Activated naive CD8-positive, alpha-beta T cell treated with anti-CD3 and anti-CD28 coated beads for 36 hours (primary cell): ENCODE results near the gene ABHD2. TPM values are rescaled to one million over a fixed set of nuclear protein-coding genes. Genes with fewer than 3 reads are reported as not detected.
A peak's percentile ranks its signal among the peaks of the same experiment; 100 is the strongest.
"Not testable (repeated sequence)": the region's sequence is repeated elsewhere in the genome, so short reads cannot be mapped to it uniquely, and the experiment has no call there.

Source experiments
- DNase-seq: peaks from one replicate; pipeline ENCODE4 v3.0.0; 2021
- H3K27ac Mint-ChIP-seq: one replicate; pipeline ENCODE4 v1.8.0; 2022; ENCODE audit warnings: mild to moderate bottlenecking, moderate library complexity, mixed read lengths
- H3K27me3 Mint-ChIP-seq: one replicate; pipeline ENCODE4 v1.8.0; 2022; ENCODE audit warnings: mild to moderate bottlenecking, mixed read lengths
- H3K36me3 Mint-ChIP-seq: one replicate; pipeline ENCODE4 v1.8.0; 2021; ENCODE audit warnings: mild to moderate bottlenecking, mixed read lengths
- H3K4me1 Mint-ChIP-seq: one replicate; pipeline ENCODE4 v1.8.0; 2021; ENCODE audit warnings: mixed read lengths
- H3K4me3 Mint-ChIP-seq: one replicate; pipeline ENCODE4 v1.8.0; 2022; ENCODE audit warnings: mild to moderate bottlenecking, moderate library complexity, mixed read lengths
- H3K9me3 Mint-ChIP-seq: one replicate; pipeline ENCODE4 v1.8.0; 2022; ENCODE audit warnings: mixed read lengths
- total RNA-seq, 2 experiments: library from RNA; stranded (reverse); gene quantifications; one replicate each; pipeline ENCODE4 v1.2.3, GENCODE V29; 2021

ABHD2 gene
- total RNA-seq, 2 experiments from 2014 or later: 47.6 to 49.2 TPM

GRCh38 chr15:89117790-89118189, 29.5 kb downstream of the ABHD2 start:
- DNase-seq: no peak
- no peaks in the 10 kb centered on the region for H3K9me3 Mint-ChIP-seq
- H3K27ac Mint-ChIP-seq: no peak overlapping the region
- H3K4me1 Mint-ChIP-seq: peaks cover 5% of the 10 kb centered on the region
- H3K27me3 Mint-ChIP-seq: no peaks in the 10 kb centered on the region
- no peak overlapping the region for H3K4me3 Mint-ChIP-seq
- H3K36me3 Mint-ChIP-seq: peaks cover 21% of the 10 kb centered on the region

DNA sequence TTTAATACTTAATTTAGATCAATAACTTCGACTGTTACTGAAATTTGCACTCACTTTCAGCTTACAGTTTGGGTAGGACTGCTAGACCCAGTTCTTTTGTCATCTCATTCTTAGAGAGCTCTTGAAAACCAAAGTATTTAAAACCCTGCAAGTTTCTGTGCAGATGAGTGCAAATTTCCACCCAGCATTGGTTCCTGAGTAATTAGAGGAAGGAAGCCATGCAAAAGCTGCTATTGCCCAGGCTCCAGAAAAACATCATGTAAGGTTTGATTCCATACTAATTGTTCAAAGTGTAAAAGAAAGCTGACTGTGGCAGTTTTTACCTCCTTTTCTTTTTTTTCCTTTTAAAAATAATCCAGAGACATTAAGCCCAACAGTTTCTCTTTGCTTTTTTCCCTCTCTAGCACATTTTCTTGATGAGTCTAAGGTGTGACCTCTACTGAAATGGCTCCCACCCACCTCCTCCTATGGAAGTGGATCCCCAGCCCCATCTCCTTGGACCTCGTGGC, 30.3 kb downstream of the ABHD2 start:
- H3K36me3 Mint-ChIP-seq: peaks cover 21% of the 10 kb centered on the region
- H3K4me3 Mint-ChIP-seq: no peak overlapping the region
- no peaks in the 10 kb centered on the region for H3K27me3 Mint-ChIP-seq
- H3K9me3 Mint-ChIP-seq: no peaks in the 10 kb centered on the region
- H3K4me1 Mint-ChIP-seq: peaks cover 3% of the 10 kb centered on the region
- DNase-seq: no peak
- H3K27ac Mint-ChIP-seq: no peak overlapping the region

GRCh38 chr15:89119489-89120478, 31.5 kb downstream of the ABHD2 start:
- H3K4me1 Mint-ChIP-seq: peaks cover 3% of the 10 kb centered on the region
- DNase-seq: no peak
- H3K36me3 Mint-ChIP-seq: peaks cover 20% of the 10 kb centered on the region
- no peak overlapping the region for H3K27ac Mint-ChIP-seq
- H3K4me3 Mint-ChIP-seq: no peak overlapping the region
- H3K27me3 Mint-ChIP-seq: no peaks in the 10 kb centered on the region
- no peaks in the 10 kb centered on the region for H3K9me3 Mint-ChIP-seq

- not testable (repeated sequence) for H3K27ac Mint-ChIP-seq, H3K9me3 Mint-ChIP-seq, DNase-seq, H3K27me3 Mint-ChIP-seq, H3K4me3 Mint-ChIP-seq, H3K4me1 Mint-ChIP-seq
- peaks cover 18% of the 10 kb centered on the region for H3K36me3 Mint-ChIP-seq
These were observed 32.3 kb downstream of the ABHD2 start for GRCh38 chr15:89120479-89121000.

GRCh38 chr15:89121414-89121813, 33.2 kb downstream of the ABHD2 start:
- Mint-ChIP-seq H3K27ac (no peak overlapping the region), H3K36me3 (peaks cover 13% of the 10 kb centered on the region), H3K27me3 (no peaks in the 10 kb centered on the region), H3K9me3 (no peaks in the 10 kb centered on the region), H3K4me1 (peaks cover 3% of the 10 kb centered on the region), H3K4me3 (no peak overlapping the region)
- no peak for DNase-seq

GRCh38 chr15:89122505-89123180, 34.4 kb downstream of the ABHD2 start:
- no peak for DNase-seq
- Mint-ChIP-seq H3K9me3 (no peaks in the 10 kb centered on the region), H3K36me3 (peaks cover 8% of the 10 kb centered on the region), H3K27me3 (no peaks in the 10 kb centered on the region), H3K4me1 (peaks cover 3% of the 10 kb centered on the region), H3K4me3 (no peak overlapping the region), H3K27ac (no peak overlapping the region)

- Mint-ChIP-seq H3K27ac (no peak overlapping the region), H3K27me3 (no peaks in the 10 kb centered on the region), H3K4me1 (peaks cover 3% of the 10 kb centered on the region), H3K9me3 (no peaks in the 10 kb centered on the region), H3K4me3 (no peak overlapping the region), H3K36me3 (peaks cover 7% of the 10 kb centered on the region)
- DNase-seq: no peak
These were observed 34.9 kb downstream of the ABHD2 start for GRCh38 chr15:89123181-89123525.

DNA sequence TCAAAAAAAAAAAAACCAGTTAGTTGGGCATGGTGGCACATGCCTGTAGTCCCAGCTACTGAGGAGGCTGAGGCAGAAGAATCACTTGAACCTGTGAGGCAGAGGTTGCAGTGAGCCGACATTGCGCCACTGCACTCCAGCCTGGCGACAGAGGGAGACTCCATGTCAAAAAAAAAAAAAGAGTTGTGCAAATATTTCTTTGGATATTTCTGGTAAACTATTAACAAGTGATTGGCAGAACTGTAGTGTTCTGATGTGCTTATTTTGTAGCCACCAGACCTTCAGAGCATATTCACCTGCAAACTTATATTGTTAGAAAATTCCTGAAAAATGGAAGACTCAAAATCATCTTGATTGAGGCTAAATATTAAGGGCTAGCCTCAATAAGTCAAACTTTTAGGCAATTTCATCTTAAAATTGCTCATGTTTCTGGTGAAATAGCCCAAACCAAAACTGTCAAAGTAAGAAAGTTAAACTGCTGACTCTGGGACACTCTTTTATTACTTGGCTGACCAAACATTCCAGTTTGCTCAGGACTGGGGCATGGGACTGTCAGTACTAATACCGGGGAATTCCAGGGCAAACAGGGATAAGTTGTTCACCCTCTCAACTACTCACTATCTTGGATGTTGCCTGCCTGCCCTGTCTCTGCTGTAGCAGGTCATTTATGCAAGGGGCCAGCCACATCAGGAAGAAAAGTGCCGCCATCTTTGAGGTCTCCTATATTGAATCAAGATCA, 37.0 kb downstream of the ABHD2 start:
- no peak overlapping the region for H3K27ac Mint-ChIP-seq
- H3K27me3 Mint-ChIP-seq: no peaks in the 10 kb centered on the region
- H3K36me3 Mint-ChIP-seq: peaks cover 3% of the 10 kb centered on the region
- H3K9me3 Mint-ChIP-seq: no peaks in the 10 kb centered on the region
- no peaks in the 10 kb centered on the region for H3K4me1 Mint-ChIP-seq
- DNase-seq: no peak
- no peak overlapping the region for H3K4me3 Mint-ChIP-seq

DNA sequence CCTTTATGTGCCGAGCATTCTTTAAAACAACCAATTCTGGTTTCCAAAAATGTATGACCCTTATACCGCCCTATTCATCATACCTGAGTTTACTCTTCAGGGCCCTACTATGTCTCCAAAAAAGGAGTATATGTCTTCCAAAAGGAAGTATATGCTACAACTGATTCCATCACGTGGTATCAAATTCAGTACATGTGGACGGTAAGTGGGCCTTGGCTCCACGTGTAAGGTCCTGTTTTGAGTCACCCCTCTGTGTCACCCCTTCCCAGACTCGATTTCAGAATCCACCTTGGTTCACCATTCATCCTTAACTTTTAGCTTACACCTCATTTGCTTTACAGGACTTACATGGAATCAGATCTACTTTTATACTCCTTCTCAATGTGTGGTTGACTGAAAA, 37.8 kb downstream of the ABHD2 start:
- no peaks in the 10 kb centered on the region for H3K27me3 Mint-ChIP-seq
- no peak overlapping the region for H3K4me3 Mint-ChIP-seq
- DNase-seq: no peak
- H3K27ac Mint-ChIP-seq: no peak overlapping the region
- H3K4me1 Mint-ChIP-seq: no peaks in the 10 kb centered on the region
- H3K9me3 Mint-ChIP-seq: no peaks in the 10 kb centered on the region
- peaks cover 6% of the 10 kb centered on the region for H3K36me3 Mint-ChIP-seq

- Mint-ChIP-seq H3K36me3 (peaks cover 7% of the 10 kb centered on the region), H3K27me3 (no peaks in the 10 kb centered on the region), H3K4me3 (no peak overlapping the region), H3K4me1 (no peaks in the 10 kb centered on the region), H3K27ac (no peak overlapping the region), H3K9me3 (no peaks in the 10 kb centered on the region)
- DNase-seq: no peak
These were observed 38.9 kb downstream of the ABHD2 start for GRCh38 chr15:89127054-89127702.

- no peaks in the 10 kb centered on the region for H3K27me3 Mint-ChIP-seq
- no peak for DNase-seq
- H3K4me3 Mint-ChIP-seq: no peak overlapping the region
- no peaks in the 10 kb centered on the region for H3K9me3 Mint-ChIP-seq
- H3K4me1 Mint-ChIP-seq: peaks cover 9% of the 10 kb centered on the region
- peaks cover 7% of the 10 kb centered on the region for H3K36me3 Mint-ChIP-seq
- no peak overlapping the region for H3K27ac Mint-ChIP-seq
These were observed 40.3 kb downstream of the ABHD2 start for GRCh38 chr15:89128320-89129122.

DNA sequence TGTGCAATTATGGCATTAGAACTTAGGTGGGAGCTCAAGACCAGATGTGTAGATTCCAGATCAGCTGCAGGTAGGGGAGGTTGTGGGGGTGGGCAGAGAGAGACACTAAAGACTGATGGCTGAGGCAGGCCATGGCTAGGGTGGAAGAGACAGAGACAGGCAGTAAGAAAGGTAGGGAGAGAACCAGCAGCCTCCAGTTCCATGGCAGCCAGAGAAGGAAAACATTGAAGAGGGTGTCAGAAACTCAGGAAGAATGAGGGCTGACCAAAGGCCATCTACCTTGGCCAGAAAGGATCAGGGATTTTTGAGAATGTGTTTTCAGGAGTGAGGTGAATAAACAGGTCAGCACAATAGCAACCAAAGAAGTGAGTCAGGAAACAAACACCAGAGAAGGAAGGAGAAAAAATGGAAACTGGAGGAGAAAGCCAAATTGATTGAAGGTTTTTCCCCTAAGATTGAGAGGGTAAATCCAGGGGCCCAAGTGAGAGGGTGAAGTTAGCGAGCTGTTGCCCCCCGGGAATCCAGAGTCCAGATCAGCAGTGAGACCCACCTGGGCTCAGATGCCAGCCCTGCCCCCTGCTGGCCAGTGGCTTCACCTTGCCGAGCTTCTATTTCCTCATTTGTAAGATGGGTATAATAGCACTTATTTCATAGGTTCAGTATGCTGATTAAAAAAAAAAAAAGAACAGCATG, 41.0 kb downstream of the ABHD2 start:
- H3K27ac Mint-ChIP-seq: no peak overlapping the region
- no peaks in the 10 kb centered on the region for H3K9me3 Mint-ChIP-seq

GRCh38 chr15:89129816-89130134, 41.5 kb downstream of the ABHD2 start:
- Mint-ChIP-seq H3K4me3 (no peak overlapping the region), H3K4me1 (peaks cover 10% of the 10 kb centered on the region), H3K9me3 (no peaks in the 10 kb centered on the region), H3K27me3 (no peaks in the 10 kb centered on the region), H3K36me3 (peaks cover 7% of the 10 kb centered on the region), H3K27ac (no peak overlapping the region)
- DNase-seq: no peak

More for the DNA sequence above, 41.0 kb downstream of the ABHD2 start:
- DNase-seq: peak; percentile 43
- Mint-ChIP-seq H3K27me3 (no peaks in the 10 kb centered on the region), H3K36me3 (peaks cover 7% of the 10 kb centered on the region), H3K4me1 (peaks cover 10% of the 10 kb centered on the region), H3K4me3 (no peak overlapping the region)
